DOHH2 (cell line): ENCODE data around the gene CLDN7.
A peak's percentile ranks its signal among the peaks of the same experiment; 100 is the strongest.

Experiments
- H3F3A ChIP-seq: fragments of 200-600 bp; sonication (generic), shearing (Covaris generic); 2 replicates; pipeline ENCODE4 v1.6.0; 2016; ENCODE audit warnings: antibody characterized with exemption, mild to moderate bottlenecking; ENCODE audit not compliant: control insufficient read depth, insufficient read depth
- H3K27ac ChIP-seq: fragments of 200-600 bp; sonication (generic); 2 replicates; pipeline ENCODE4 v1.5.1; 2014; ENCODE audit warnings: low read depth, mild to moderate bottlenecking, low read length, moderate library complexity
- H3K27me3 ChIP-seq: fragments of 200-600 bp; sonication (generic); 2 replicates; pipeline ENCODE4 v1.6.1; 2014; ENCODE audit warnings: mild to moderate bottlenecking, low read length, mixed read lengths; ENCODE audit not compliant: control insufficient read depth
- H3K36me3 ChIP-seq: fragments of 200-600 bp; sonication (generic); 2 replicates; pipeline ENCODE4 v1.6.1; 2014; ENCODE audit warnings: mild to moderate bottlenecking, low read length, moderate library complexity, mixed read lengths; ENCODE audit not compliant: control insufficient read depth
- H3K4me1 ChIP-seq: fragments of 200-600 bp; sonication (generic); 2 replicates; pipeline ENCODE4 v1.6.1; 2014; ENCODE audit warnings: mild to moderate bottlenecking, low read length, mixed read lengths; ENCODE audit not compliant: control insufficient read depth
- H3K4me2 ChIP-seq: fragments of 200-600 bp; sonication (generic); 2 replicates; pipeline ENCODE4 v1.6.0; 2014; ENCODE audit warnings: mild to moderate bottlenecking, low read length, moderate library complexity
- H3K4me3 ChIP-seq: fragments of 200-600 bp; sonication (generic); 2 replicates; pipeline ENCODE4 v1.5.1; 2014; ENCODE audit warnings: mild to moderate bottlenecking, low read length, mixed read lengths
- H3K79me2 ChIP-seq: fragments of 200-600 bp; sonication (generic); 2 replicates; pipeline ENCODE4 v1.6.1; 2014; ENCODE audit warnings: mild to moderate bottlenecking, low read length, mixed read lengths; ENCODE audit not compliant: control insufficient read depth
- H3K9me2 ChIP-seq: fragments of 200-600 bp; sonication (generic); replicated peaks from 2 replicates; pipeline ENCODE4 v1.6.1; 2014; ENCODE audit warnings: mild to moderate bottlenecking, low read length, mixed read lengths; ENCODE audit not compliant: control insufficient read depth
- H3K9me3 ChIP-seq: fragments of 200-600 bp; sonication (generic); 2 replicates; pipeline ENCODE4 v1.6.1; 2014; ENCODE audit warnings: antibody characterized with exemption, low read length, mixed read lengths; ENCODE audit not compliant: control insufficient read depth, insufficient read depth
- H4K20me1 ChIP-seq: fragments of 200-600 bp; sonication (generic); 2 replicates; pipeline ENCODE4 v1.6.0; 2014; ENCODE audit warnings: low read depth, mild to moderate bottlenecking, antibody characterized with exemption, low read length, moderate library complexity; ENCODE audit not compliant: control insufficient read depth, insufficient read depth
- CTCF ChIP-seq: fragments of 200-600 bp; sonication (generic); IDR thresholded peaks from one replicate; pipeline ENCODE4 v1.5.1; 2014; ENCODE audit warnings: antibody characterized with exemption, mild to moderate bottlenecking, low read depth, low read length; ENCODE audit not compliant: poor library complexity, severe bottlenecking
- EZH2phosphoT487 ChIP-seq: fragments of 200-600 bp; sonication (generic); IDR thresholded peaks from 2 replicates; pipeline ENCODE4 v1.6.1; 2017; ENCODE audit warnings: borderline replicate concordance, mild to moderate bottlenecking, antibody characterized with exemption, low read length, moderate library complexity, mixed read lengths

The CLDN7 gene

GRCh38 chr17:7219812-7220592 lies 42.3 kb downstream of the CLDN7 start, which contains the start of the genes ACADVL and DLG4:
Gene ACADVL (plus strand): TSS chr17:7219938. CDS start chr17:7219985, 47 bp downstream.
Gene DLG4 (minus strand): TSS chr17:7219836.
- peaks cover 5% of the 10 kb centered on the region; the same call in 1 of the 2 replicates for H4K20me1 ChIP-seq
- H3F3A ChIP-seq, result peaks cover 17% of the 10 kb centered on the region
- peaks cover 42% of the 10 kb centered on the region for H3K36me3 ChIP-seq
- H3K4me3 ChIP-seq, result peak within 1 kb of the TSS; percentile 73
- H3K4me2 ChIP-seq, result peak within 1 kb of the TSS; percentile 82
- H3K9me2 ChIP-seq, result no peaks in the 10 kb centered on the region
- no peak for TF ChIP-seq EZH2phosphoT487
- TF ChIP-seq CTCF, result no peak
- H3K79me2 ChIP-seq, result peaks cover 26% of the 10 kb centered on the region
- peak within 1 kb of the TSS; percentile 43 for H3K27ac ChIP-seq
- no peaks in the 10 kb centered on the region for H3K9me3 ChIP-seq
- H3K4me1 ChIP-seq, result peaks cover 56% of the 10 kb centered on the region
- H3K27me3 ChIP-seq, result no peaks in the 10 kb centered on the region

GRCh38 chr17:7219229-7219811 lies 43.0 kb downstream of the CLDN7 start:
- TF ChIP-seq CTCF (no peak), EZH2phosphoT487 (no peak)
- no peaks in the 10 kb centered on the region for H3K27me3 ChIP-seq
- H3K4me2 ChIP-seq, result peak overlapping the region; percentile 82
- no peaks in the 10 kb centered on the region for H3K9me3 ChIP-seq
- no peaks in the 10 kb centered on the region for H3K9me2 ChIP-seq
- peaks cover 17% of the 10 kb centered on the region for H3F3A ChIP-seq
- H3K4me1 ChIP-seq, result peaks cover 61% of the 10 kb centered on the region
- H3K79me2 ChIP-seq, result peaks cover 26% of the 10 kb centered on the region
- H3K4me3 ChIP-seq, result peak overlapping the region; percentile 73
- H4K20me1 ChIP-seq, result peaks cover 5% of the 10 kb centered on the region; the same call in 1 of the 2 replicates
- peak overlapping the region; percentile 43 for H3K27ac ChIP-seq
- H3K36me3 ChIP-seq, result peaks cover 37% of the 10 kb centered on the region

GRCh38 chr17:7218758-7219157 lies 43.5 kb downstream of the CLDN7 start:
- Histone ChIP-seq H4K20me1 (peaks cover 5% of the 10 kb centered on the region; the same call in 1 of the 2 replicates), H3K27ac (peak overlapping the region; percentile 43; the same call in 1 of the 2 replicates), H3K4me3 (peak overlapping the region; percentile 73), H3K9me3 (no peaks in the 10 kb centered on the region), H3K36me3 (peaks cover 31% of the 10 kb centered on the region), H3F3A (peaks cover 17% of the 10 kb centered on the region), H3K27me3 (no peaks in the 10 kb centered on the region), H3K4me2 (peak overlapping the region; percentile 82), H3K4me1 (peaks cover 65% of the 10 kb centered on the region), H3K9me2 (no peaks in the 10 kb centered on the region), H3K79me2 (peaks cover 26% of the 10 kb centered on the region)
- no peak for TF ChIP-seq CTCF
- no peak for TF ChIP-seq EZH2phosphoT487
